Vagina (tissue), 2 donors: ENCODE results near the gene SEMA4C. TPM values are rescaled to one million over a fixed set of nuclear protein-coding genes. Genes with fewer than 3 reads are reported as not detected.

Experiments
- DNase-seq, 2 donors: peaks; one replicate each; pipeline ENCODE4 v3.0.0-alpha.2; 2017; ENCODE audit errors: extremely low spot score in 2 of 2
- H3K27ac ChIP-seq: fragments of 200-600 bp; sonication (generic); one replicate; pipeline ENCODE4 v1.5.1; 2019
- H3K27me3 ChIP-seq: fragments of 200-600 bp; sonication (generic); one replicate; pipeline ENCODE4 v1.5.1; 2019
- H3K36me3 ChIP-seq, 2 donors: fragments of 200-600 bp; sonication (generic); one replicate each; pipeline ENCODE4 v1.5.1; 2017 to 2019
- H3K4me1 ChIP-seq: fragments of 200-600 bp; sonication (generic); one replicate; pipeline ENCODE4 v1.5.1; 2019
- H3K4me3 ChIP-seq, 2 donors: fragments of 200-600 bp; sonication (generic); 1 replicate in 1 of 2; 2 replicates in 1 of 2; pipeline ENCODE4 v1.5.1; 2016 to 2019
- H3K9me3 ChIP-seq: fragments of 200-600 bp; sonication (generic); one replicate; pipeline ENCODE4 v1.5.1; 2019
- CTCF ChIP-seq, 3 experiments: fragments of 450-650 bp in 2 of 3; fragments of 200-600 bp in 1 of 3; sonication (generic) in 1 of 3; IDR thresholded peaks; one replicate each; pipeline ENCODE4 v1.5.1; 2017 to 2019; ENCODE audit warnings: antibody characterized with exemption in 3 of 3, mild to moderate bottlenecking in 2 of 3, moderate library complexity in 2 of 3
- POLR2A ChIP-seq, 2 donors: fragments of 450-650 bp; IDR thresholded peaks; one replicate each; pipeline ENCODE4 v1.6.1; 2017; ENCODE audit warnings: antibody characterized with exemption in 2 of 2, mild to moderate bottlenecking in 2 of 2, moderate library complexity in 2 of 2
- POLR2AphosphoS5 ChIP-seq, 2 donors: sonication (generic); formaldehyde crosslinking; IDR thresholded peaks; one replicate each; pipeline ENCODE4 v1.9.0; 2017; ENCODE audit warnings: antibody characterized with exemption in 2 of 2, mild to moderate bottlenecking in 2 of 2, low read depth in 1 of 2; ENCODE audit not compliant: insufficient read depth in 1 of 2
- intact Hi-C: fragments of 100-400 bp; cut with DNase I; formaldehyde crosslinking; loops from one replicate; pipeline ENCODE4 v1.15.1; 2023
- total RNA-seq: library from RNA; depleted of rRNA; stranded (reverse); fragments of >200 nt; gene quantifications from one replicate; pipeline ENCODE4 v1.2.3, GENCODE V29; 2016

Gene SEMA4C
- total RNA-seq, result 60.6 TPM

GRCh38 chr2:96869822-96870625 is at the start of gene SEMA4C:
TSS of gene SEMA4C (minus strand) at chr2:96870080. CDS start at chr2:96867886, 2,194 bp downstream.
- DNase-seq, result no peak
- intact Hi-C loops, result loop anchor here (2.0 kb wide), 1 partner anchor 37 kb away; no protein-coding TSS in a partner anchor
- Histone ChIP-seq H3K36me3 (peaks cover 0 to 14% of the 10 kb centered on the region in 2 donors), H3K4me1 (peaks cover 69% of the 10 kb centered on the region), H3K4me3 (peak within 1 kb of the TSS; percentile 78 to 100), H3K27me3 (no peaks in the 10 kb centered on the region), H3K9me3 (no peaks in the 10 kb centered on the region), H3K27ac (peak within 1 kb of the TSS; percentile 98)
- TF ChIP-seq POLR2A (IDR thresholded peaks at IDR 0.05), result peak in 1 of 2 donors; percentile 93
- TF ChIP-seq CTCF (IDR thresholded peaks at IDR 0.05), result no peak
- TF ChIP-seq POLR2AphosphoS5 (IDR thresholded peaks at IDR 0.05; ENCODE audit: insufficient read depth in 1 of 2, low read depth in 1 of 2), result peak in 1 of 2 donors; percentile 64

- H3K4me3 ChIP-seq, result no peak overlapping the region
- DNase-seq, result no peak
- H3K27me3 ChIP-seq, result no peaks in the 10 kb centered on the region
- no peaks in the 10 kb centered on the region for H3K36me3 ChIP-seq
- H3K4me1 ChIP-seq, result peaks cover 22% of the 10 kb centered on the region
- no peaks in the 10 kb centered on the region for H3K9me3 ChIP-seq
- intact Hi-C loops, result no loop called here
- no peak for TF ChIP-seq POLR2A (IDR thresholded peaks at IDR 0.05)
- TF ChIP-seq CTCF (IDR thresholded peaks at IDR 0.05), result no peak
- TF ChIP-seq POLR2AphosphoS5 (IDR thresholded peaks at IDR 0.05; ENCODE audit: insufficient read depth in 1 of 2, low read depth in 1 of 2), result no peak
- H3K27ac ChIP-seq, result no peak overlapping the region
These were observed 49.1 kb upstream of the SEMA4C start for GRCh38 chr2:96918754-96919550.

GRCh38 chr2:96918092-96918753 is 48.3 kb upstream of the SEMA4C start:
- TF ChIP-seq POLR2A (IDR thresholded peaks at IDR 0.05) (no peak), CTCF (IDR thresholded peaks at IDR 0.05) (no peak), POLR2AphosphoS5 (IDR thresholded peaks at IDR 0.05; ENCODE audit: insufficient read depth in 1 of 2, low read depth in 1 of 2) (no peak)
- DNase-seq, result no peak
- H3K27me3 ChIP-seq, result no peaks in the 10 kb centered on the region
- H3K27ac ChIP-seq, result no peak overlapping the region
- H3K4me1 ChIP-seq, result peaks cover 22% of the 10 kb centered on the region
- H3K36me3 ChIP-seq, result no peaks in the 10 kb centered on the region
- intact Hi-C loops, result no loop called here
- H3K9me3 ChIP-seq, result no peaks in the 10 kb centered on the region
- no peak overlapping the region for H3K4me3 ChIP-seq

- Histone ChIP-seq H3K27me3 (no peaks in the 10 kb centered on the region), H3K36me3 (no peaks in the 10 kb centered on the region), H3K27ac (no peak overlapping the region), H3K4me3 (no peak overlapping the region), H3K4me1 (peaks cover 22% of the 10 kb centered on the region), H3K9me3 (no peaks in the 10 kb centered on the region)
- intact Hi-C loops, result no loop called here
- TF ChIP-seq POLR2AphosphoS5 (IDR thresholded peaks at IDR 0.05; ENCODE audit: insufficient read depth in 1 of 2, low read depth in 1 of 2) (no peak), CTCF (IDR thresholded peaks at IDR 0.05) (no peak), POLR2A (IDR thresholded peaks at IDR 0.05) (no peak)
- DNase-seq, result no peak
These were observed 47.0 kb upstream of the SEMA4C start for GRCh38 chr2:96916646-96917543.
